ENCODE data around the gene SOX21. TPM values are rescaled to one million over a fixed set of nuclear protein-coding genes. Genes with fewer than 3 reads are reported as not detected.

The SOX21 gene
- total RNA-seq, 1 experiment from 2014 or later, result not detected

DNA sequence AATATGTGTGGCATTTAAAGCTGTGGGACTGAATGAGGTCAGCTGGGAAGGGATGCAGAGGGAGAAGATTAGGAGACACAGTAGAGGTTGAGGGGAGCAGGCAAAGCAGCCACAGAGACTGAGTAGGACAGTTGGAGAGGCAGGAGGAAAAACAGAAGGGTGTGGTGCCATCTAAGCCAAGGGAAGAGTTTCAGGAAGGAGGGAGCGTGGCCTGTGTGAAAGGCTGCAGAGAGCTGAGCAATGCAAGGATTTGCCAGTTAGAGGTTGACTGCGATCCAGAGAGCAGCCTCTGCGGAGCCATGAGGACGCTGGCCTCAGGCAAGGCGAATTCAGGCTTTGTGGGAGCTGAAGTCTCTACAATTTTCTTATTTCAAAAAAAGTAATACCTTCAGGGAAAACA, 28.9 kb downstream of the SOX21 start:
- Mint-ChIP-seq H3K4me3 (ENCODE audit: unreplicated experiment) (no peak overlapping the region), H3K9me3 (ENCODE audit: unreplicated experiment) (no peaks in the 10 kb centered on the region), H3K4me1 (ENCODE audit: insufficient read depth, unreplicated experiment) (peaks cover 5% of the 10 kb centered on the region), H3K27me3 (ENCODE audit: insufficient read depth, unreplicated experiment) (no peaks in the 10 kb centered on the region), H3K36me3 (ENCODE audit: insufficient read depth, unreplicated experiment) (no peaks in the 10 kb centered on the region), H3K27ac (ENCODE audit: low read depth, unreplicated experiment) (no peak overlapping the region)
- CTCF ChIA-PET, result interaction anchor here (0.5 to 3.8 kb wide), 5 partner anchors 9 to 1243 kb away, joined by 3 to 15 read pairs (median 4); no protein-coding TSS in a partner anchor
- TF ChIP-seq CTCF (IDR thresholded peaks at IDR 0.05; ENCODE audit: unreplicated experiment), result no peak
- intact Hi-C loops (cut with micrococcal nuclease), result no loop called here
- no peak for DNase-seq (ENCODE audit: unreplicated experiment)
- POLR2A ChIA-PET, result no interaction called here
- no TSS peak for BruUV-seq (replicated peaks)

DNA sequence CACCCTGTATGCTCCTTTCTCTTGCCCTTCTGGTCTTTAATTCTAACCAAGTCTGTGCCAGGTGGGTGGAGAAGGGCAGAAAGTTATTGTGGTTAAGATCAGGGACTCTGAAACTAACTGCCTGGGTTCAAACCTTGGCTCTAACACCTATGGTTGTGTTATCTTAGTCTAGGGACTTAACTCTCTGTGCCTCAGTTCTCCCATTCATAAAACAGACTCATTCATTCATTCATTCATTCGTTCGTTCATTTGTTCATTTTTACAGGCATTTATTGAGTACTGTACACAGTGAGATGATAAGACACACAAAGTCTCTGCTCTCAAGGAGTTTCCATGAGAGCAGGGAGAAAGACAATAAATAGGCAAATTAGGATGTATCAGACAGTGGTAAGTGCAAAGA, 30.1 kb downstream of the SOX21 start:
- BruUV-seq (replicated peaks), result no TSS peak
- H3K4me1 Mint-ChIP-seq (ENCODE audit: insufficient read depth, unreplicated experiment), result peaks cover 5% of the 10 kb centered on the region
- ChIA-PET POLR2A (no interaction called here), CTCF (interaction anchor here (3.8 kb wide), 1 partner anchor 8 kb away, joined by 15 read pairs; no protein-coding TSS in a partner anchor)
- intact Hi-C loops (cut with micrococcal nuclease), result no loop called here
- no peaks in the 10 kb centered on the region for H3K9me3 Mint-ChIP-seq (ENCODE audit: unreplicated experiment)
- no peak for TF ChIP-seq CTCF (IDR thresholded peaks at IDR 0.05; ENCODE audit: unreplicated experiment)
- no peak overlapping the region for H3K4me3 Mint-ChIP-seq (ENCODE audit: unreplicated experiment)
- H3K27me3 Mint-ChIP-seq (ENCODE audit: insufficient read depth, unreplicated experiment), result no peaks in the 10 kb centered on the region
- no peaks in the 10 kb centered on the region for H3K36me3 Mint-ChIP-seq (ENCODE audit: insufficient read depth, unreplicated experiment)
- no peak for DNase-seq (ENCODE audit: unreplicated experiment)
- no peak overlapping the region for H3K27ac Mint-ChIP-seq (ENCODE audit: low read depth, unreplicated experiment)

GRCh38 chr13:94679614-94680013, 32.7 kb downstream of the SOX21 start:
- Mint-ChIP-seq H3K4me1 (ENCODE audit: insufficient read depth, unreplicated experiment) (peaks cover 5% of the 10 kb centered on the region), H3K4me3 (ENCODE audit: unreplicated experiment) (no peak overlapping the region), H3K36me3 (ENCODE audit: insufficient read depth, unreplicated experiment) (no peaks in the 10 kb centered on the region), H3K27me3 (ENCODE audit: insufficient read depth, unreplicated experiment) (no peaks in the 10 kb centered on the region), H3K9me3 (ENCODE audit: unreplicated experiment) (no peaks in the 10 kb centered on the region), H3K27ac (ENCODE audit: low read depth, unreplicated experiment) (no peak overlapping the region)
- ChIA-PET CTCF (interaction anchor here (1.0 to 8.9 kb wide), 3 partner anchors 15 to 476 kb away, joined by 3 to 113 read pairs (median 3); no protein-coding TSS in a partner anchor), POLR2A (interaction anchor here (1.5 kb wide), 1 partner anchor 38 kb away, joined by 3 read pairs; no protein-coding TSS in a partner anchor)
- BruUV-seq (replicated peaks), result no TSS peak
- no peak for TF ChIP-seq CTCF (IDR thresholded peaks at IDR 0.05; ENCODE audit: unreplicated experiment)
- no peak for DNase-seq (ENCODE audit: unreplicated experiment)
- intact Hi-C loops (cut with micrococcal nuclease), result no loop called here

DNA sequence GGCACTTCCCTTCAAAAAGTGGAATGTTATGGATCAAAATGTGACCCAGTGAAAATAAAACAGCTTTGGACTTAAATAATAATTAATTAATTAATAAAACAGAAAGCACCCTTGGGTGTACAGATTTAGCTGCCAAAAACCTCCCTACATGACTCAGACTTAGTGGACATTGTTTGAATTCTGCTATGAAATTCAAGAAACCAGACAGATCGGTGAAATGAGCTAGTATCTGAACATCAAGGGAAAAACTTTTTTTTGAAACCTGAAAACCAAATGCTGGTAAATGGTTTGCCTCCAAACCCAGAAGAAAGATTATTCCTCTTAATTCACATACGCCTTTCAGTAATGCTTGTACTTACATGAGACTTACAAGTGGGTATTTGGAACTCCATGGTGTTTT, 33.5 kb downstream of the SOX21 start:
- no peak for TF ChIP-seq CTCF (IDR thresholded peaks at IDR 0.05; ENCODE audit: unreplicated experiment)
- peaks cover 5% of the 10 kb centered on the region for H3K4me1 Mint-ChIP-seq (ENCODE audit: insufficient read depth, unreplicated experiment)
- no peak for DNase-seq (ENCODE audit: unreplicated experiment)
- ChIA-PET POLR2A (no interaction called here), CTCF (interaction anchor here (0.6 to 8.9 kb wide), 6 partner anchors 16 to 551 kb away, joined by 3 to 113 read pairs (median 3); no protein-coding TSS in a partner anchor)
- BruUV-seq (replicated peaks), result no TSS peak
- intact Hi-C loops (cut with micrococcal nuclease), result no loop called here
- no peaks in the 10 kb centered on the region for H3K36me3 Mint-ChIP-seq (ENCODE audit: insufficient read depth, unreplicated experiment)
- no peak overlapping the region for H3K27ac Mint-ChIP-seq (ENCODE audit: low read depth, unreplicated experiment)
- no peaks in the 10 kb centered on the region for H3K27me3 Mint-ChIP-seq (ENCODE audit: insufficient read depth, unreplicated experiment)
- H3K4me3 Mint-ChIP-seq (ENCODE audit: unreplicated experiment), result no peak overlapping the region
- H3K9me3 Mint-ChIP-seq (ENCODE audit: unreplicated experiment), result no peaks in the 10 kb centered on the region
